Astrocyte (in vitro differentiated cells and primary cell): ENCODE results near the gene DCAF4L1.

Experiments
- EZH2 ChIP-seq: IDR thresholded peaks from 2 replicates; pipeline ENCODE4 v1.6.1; 2012; ENCODE audit warnings: mild to moderate bottlenecking, low read length, inconsistent platforms; ENCODE audit not compliant: insufficient read depth
- TF ChIP-seq, protein P1 (sequence below): IDR thresholded peaks from 2 replicates; pipeline ENCODE4 v1.5.1; 2011; ENCODE audit warnings: low read depth, mild to moderate bottlenecking, inconsistent platforms, low read length, moderate library complexity; ENCODE audit not compliant: insufficient read depth

DNA sequence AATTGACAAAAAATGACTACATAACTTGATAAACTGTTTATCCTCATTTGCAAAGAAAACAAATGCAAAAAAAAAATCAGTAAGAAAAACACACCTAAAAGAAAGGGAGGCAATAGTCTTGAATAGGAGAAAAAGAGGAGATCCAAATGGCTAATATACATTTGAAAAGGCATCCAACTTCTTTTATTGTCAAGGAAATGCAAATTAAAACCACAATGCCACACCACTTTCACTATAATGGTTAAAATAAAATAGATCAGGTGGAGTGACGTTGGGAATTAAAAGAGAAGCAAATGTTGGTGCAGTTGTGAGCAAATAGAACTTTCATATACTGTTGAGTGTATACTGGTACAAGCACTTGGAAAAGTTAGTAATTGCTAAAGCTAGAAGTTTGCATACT is 3.6 kb downstream of the DCAF4L1 start:
- TF ChIP-seq, protein P1, sequence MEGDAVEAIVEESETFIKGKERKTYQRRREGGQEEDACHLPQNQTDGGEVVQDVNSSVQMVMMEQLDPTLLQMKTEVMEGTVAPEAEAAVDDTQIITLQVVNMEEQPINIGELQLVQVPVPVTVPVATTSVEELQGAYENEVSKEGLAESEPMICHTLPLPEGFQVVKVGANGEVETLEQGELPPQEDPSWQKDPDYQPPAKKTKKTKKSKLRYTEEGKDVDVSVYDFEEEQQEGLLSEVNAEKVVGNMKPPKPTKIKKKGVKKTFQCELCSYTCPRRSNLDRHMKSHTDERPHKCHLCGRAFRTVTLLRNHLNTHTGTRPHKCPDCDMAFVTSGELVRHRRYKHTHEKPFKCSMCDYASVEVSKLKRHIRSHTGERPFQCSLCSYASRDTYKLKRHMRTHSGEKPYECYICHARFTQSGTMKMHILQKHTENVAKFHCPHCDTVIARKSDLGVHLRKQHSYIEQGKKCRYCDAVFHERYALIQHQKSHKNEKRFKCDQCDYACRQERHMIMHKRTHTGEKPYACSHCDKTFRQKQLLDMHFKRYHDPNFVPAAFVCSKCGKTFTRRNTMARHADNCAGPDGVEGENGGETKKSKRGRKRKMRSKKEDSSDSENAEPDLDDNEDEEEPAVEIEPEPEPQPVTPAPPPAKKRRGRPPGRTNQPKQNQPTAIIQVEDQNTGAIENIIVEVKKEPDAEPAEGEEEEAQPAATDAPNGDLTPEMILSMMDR, result no peak
- TF ChIP-seq EZH2, result no peak
